ENCODE measurements around the gene TRMT11.

Gene TRMT11

GRCh38 chr6:125959041-125959440 lies 27.3 kb upstream of the TRMT11 start:
- Histone ChIP-seq H3K79me2 (ENCODE audit: insufficient read depth, low read length) (peaks cover 19% of the 10 kb centered on the region), H3K36me3 (ENCODE audit: low read length) (no peaks in the 10 kb centered on the region), H3F3A (ENCODE audit: insufficient read depth) (no peaks in the 10 kb centered on the region), H3K4me2 (ENCODE audit: low read depth, low read length, poor library complexity, severe bottlenecking) (no peak overlapping the region), H3K27me3 (ENCODE audit: low read length) (no peaks in the 10 kb centered on the region), H3K9ac (ENCODE audit: low read length) (no peak overlapping the region), H3K9me3 (ENCODE audit: insufficient read depth, low read length) (no peaks in the 10 kb centered on the region), H2AFZ (ENCODE audit: low read depth, low read length, severe bottlenecking) (no peak overlapping the region), H4K20me1 (ENCODE audit: low read depth, low read length) (peaks cover 4% of the 10 kb centered on the region; the same call in 1 of the 2 replicates), H3K4me3 (ENCODE audit: insufficient read depth, low read length, poor library complexity, severe bottlenecking) (no peak overlapping the region), H3K27ac (ENCODE audit: low read depth, low read length) (no peak overlapping the region), H3K9me2 (replicated peaks; ENCODE audit: insufficient read depth, low read length) (no peaks in the 10 kb centered on the region)
- TF ChIP-seq EZH2phosphoT487 (conservative IDR thresholded peaks at IDR 0.05; ENCODE audit: low read length) = no peak
- TF ChIP-seq, protein P1, sequence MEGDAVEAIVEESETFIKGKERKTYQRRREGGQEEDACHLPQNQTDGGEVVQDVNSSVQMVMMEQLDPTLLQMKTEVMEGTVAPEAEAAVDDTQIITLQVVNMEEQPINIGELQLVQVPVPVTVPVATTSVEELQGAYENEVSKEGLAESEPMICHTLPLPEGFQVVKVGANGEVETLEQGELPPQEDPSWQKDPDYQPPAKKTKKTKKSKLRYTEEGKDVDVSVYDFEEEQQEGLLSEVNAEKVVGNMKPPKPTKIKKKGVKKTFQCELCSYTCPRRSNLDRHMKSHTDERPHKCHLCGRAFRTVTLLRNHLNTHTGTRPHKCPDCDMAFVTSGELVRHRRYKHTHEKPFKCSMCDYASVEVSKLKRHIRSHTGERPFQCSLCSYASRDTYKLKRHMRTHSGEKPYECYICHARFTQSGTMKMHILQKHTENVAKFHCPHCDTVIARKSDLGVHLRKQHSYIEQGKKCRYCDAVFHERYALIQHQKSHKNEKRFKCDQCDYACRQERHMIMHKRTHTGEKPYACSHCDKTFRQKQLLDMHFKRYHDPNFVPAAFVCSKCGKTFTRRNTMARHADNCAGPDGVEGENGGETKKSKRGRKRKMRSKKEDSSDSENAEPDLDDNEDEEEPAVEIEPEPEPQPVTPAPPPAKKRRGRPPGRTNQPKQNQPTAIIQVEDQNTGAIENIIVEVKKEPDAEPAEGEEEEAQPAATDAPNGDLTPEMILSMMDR (IDR thresholded peaks at IDR 0.05; ENCODE audit: insufficient read depth, low read length, poor library complexity, severe bottlenecking) = no peak

DNA sequence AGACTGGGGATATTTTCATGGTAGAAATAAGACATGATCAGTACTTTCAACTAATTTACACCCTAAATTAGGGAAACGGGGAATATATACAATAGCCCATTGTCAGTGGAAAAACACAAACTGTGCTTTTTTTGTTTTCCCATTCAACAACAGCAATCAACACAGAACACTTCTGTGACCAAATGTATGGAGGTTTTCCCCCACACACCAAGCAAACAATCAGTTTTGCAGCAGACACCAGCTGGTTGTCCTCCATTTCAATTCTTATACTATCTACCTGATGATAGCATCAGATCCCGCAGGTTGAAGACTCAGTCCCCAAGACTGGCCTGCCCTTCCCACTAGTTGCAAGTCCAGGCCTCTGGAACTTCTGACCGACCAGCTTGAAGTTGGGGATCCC lies 25.2 kb upstream of the TRMT11 start:
- Histone ChIP-seq H3K27ac (ENCODE audit: low read depth, low read length) (no peak overlapping the region), H3K4me2 (ENCODE audit: low read depth, low read length, poor library complexity, severe bottlenecking) (no peak overlapping the region), H4K20me1 (ENCODE audit: low read depth, low read length) (peaks cover 4% of the 10 kb centered on the region; the same call in 1 of the 2 replicates), H3K36me3 (ENCODE audit: low read length) (no peaks in the 10 kb centered on the region), H3K9me2 (replicated peaks; ENCODE audit: insufficient read depth, low read length) (no peaks in the 10 kb centered on the region), H3F3A (ENCODE audit: insufficient read depth) (no peaks in the 10 kb centered on the region), H3K4me3 (ENCODE audit: insufficient read depth, low read length, poor library complexity, severe bottlenecking) (no peak overlapping the region), H3K9ac (ENCODE audit: low read length) (no peak overlapping the region), H3K79me2 (ENCODE audit: insufficient read depth, low read length) (peaks cover 27% of the 10 kb centered on the region), H3K9me3 (ENCODE audit: insufficient read depth, low read length) (no peaks in the 10 kb centered on the region), H2AFZ (ENCODE audit: low read depth, low read length, severe bottlenecking) (no peak overlapping the region), H3K27me3 (ENCODE audit: low read length) (no peaks in the 10 kb centered on the region)
- no peak for TF ChIP-seq EZH2phosphoT487 (conservative IDR thresholded peaks at IDR 0.05; ENCODE audit: low read length)
- TF ChIP-seq, protein P1 (IDR thresholded peaks at IDR 0.05; ENCODE audit: insufficient read depth, low read length, poor library complexity, severe bottlenecking) = no peak

GRCh38 chr6:125962900-125963497 lies 23.3 kb upstream of the TRMT11 start:
- TF ChIP-seq, protein P1 (IDR thresholded peaks at IDR 0.05; ENCODE audit: insufficient read depth, low read length, poor library complexity, severe bottlenecking) = no peak
- no peak for TF ChIP-seq EZH2phosphoT487 (conservative IDR thresholded peaks at IDR 0.05; ENCODE audit: low read length)
- peaks cover 4% of the 10 kb centered on the region; the same call in 1 of the 2 replicates for H4K20me1 ChIP-seq (ENCODE audit: low read depth, low read length)
- H3K9ac ChIP-seq (ENCODE audit: low read length) = no peak overlapping the region
- no peak overlapping the region for H3K4me3 ChIP-seq (ENCODE audit: insufficient read depth, low read length, poor library complexity, severe bottlenecking)
- H3F3A ChIP-seq (ENCODE audit: insufficient read depth) = peaks cover 4% of the 10 kb centered on the region; the same call in 1 of the 2 replicates
- peaks cover 5% of the 10 kb centered on the region; the same call in 1 of the 2 replicates for H3K36me3 ChIP-seq (ENCODE audit: low read length)
- no peak overlapping the region for H3K27ac ChIP-seq (ENCODE audit: low read depth, low read length)
- H3K9me2 ChIP-seq (replicated peaks; ENCODE audit: insufficient read depth, low read length) = no peaks in the 10 kb centered on the region
- peaks cover 27% of the 10 kb centered on the region for H3K79me2 ChIP-seq (ENCODE audit: insufficient read depth, low read length)
- H3K9me3 ChIP-seq (ENCODE audit: insufficient read depth, low read length) = no peaks in the 10 kb centered on the region
- H3K27me3 ChIP-seq (ENCODE audit: low read length) = no peaks in the 10 kb centered on the region
- H2AFZ ChIP-seq (ENCODE audit: low read depth, low read length, severe bottlenecking) = no peak overlapping the region
- no peak overlapping the region for H3K4me2 ChIP-seq (ENCODE audit: low read depth, low read length, poor library complexity, severe bottlenecking)

Data from SU-DHL-6 (cell line).